ENCODE results near the gene NRXN3. TPM values are rescaled to one million over a fixed set of nuclear protein-coding genes. Genes with fewer than 3 reads are reported as not detected.

The NRXN3 gene
- total and polyA plus RNA-seq, 2 of the 4 experiments (the other 2 are of a cell fraction) = 4.8 to 25.1 TPM

DNA sequence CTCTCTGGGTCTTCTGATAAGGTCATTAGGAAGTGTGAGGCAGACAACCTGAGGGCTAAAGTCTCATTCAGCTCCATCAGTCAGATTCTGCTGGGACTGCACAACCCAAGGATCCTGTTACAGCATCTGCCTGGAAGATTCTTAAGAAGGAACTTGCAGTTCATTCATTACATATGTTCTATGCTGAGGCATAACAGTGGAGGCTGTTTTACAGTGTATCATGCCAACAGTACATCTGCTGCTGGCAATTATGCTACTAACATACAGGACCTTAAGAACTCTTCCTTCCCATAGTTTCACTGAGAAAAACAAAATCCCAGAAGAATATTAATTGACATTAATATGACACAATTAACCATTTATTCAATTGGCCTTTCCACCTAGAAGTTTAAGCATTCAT lies 1072.5 kb downstream of the NRXN3 start:
- H3K18ac ChIP-seq (ENCODE audit: low read depth, low read length) = no peak overlapping the region
- no peak overlapping the region for H3K14ac ChIP-seq (replicated peaks; ENCODE audit: low read depth, low read length)
- H2BK20ac ChIP-seq (ENCODE audit: low read depth, low read length) = no peak overlapping the region
- in situ Hi-C loops (cut with MboI; ENCODE audit: low sequenced_read_pairs) = no loop called here
- no peak overlapping the region for H4K5ac ChIP-seq (ENCODE audit: low read depth, low read length)
- no peaks in the 10 kb centered on the region for H3K79me1 ChIP-seq (ENCODE audit: low read depth in 1 of 2, low read length in 2 of 2)
- DNase-seq = peak; percentile 2
- no peak overlapping the region for H3K9ac ChIP-seq (ENCODE audit: low read depth, low read length)
- ChIA-PET CTCF (no interaction called here), POLR2A (ENCODE audit: unreplicated experiment) (no interaction called here)
- no TSS peak for BruUV-seq (replicated peaks)
- H3K23ac ChIP-seq (ENCODE audit: low read depth, low read length) = no peak overlapping the region
- H4K8ac ChIP-seq (ENCODE audit: low read depth in 2 of 2, low read length in 2 of 2) = no peak overlapping the region
- dilution Hi-C loops (cut with HindIII; ENCODE audit: low sequenced_read_pairs, unreplicated experiment) = no loop called here
- no peak overlapping the region for H2AFZ ChIP-seq (replicated peaks; ENCODE audit: low read length, poor library complexity)
- H3K36me3 ChIP-seq (ENCODE audit: control insufficient read depth, insufficient read depth, low read length) = no peaks in the 10 kb centered on the region
- peaks cover 1% of the 10 kb centered on the region; the same call in 1 of the 2 replicates for H3K27me3 ChIP-seq (ENCODE audit: control insufficient read depth, insufficient read depth, low read length)
- no peak overlapping the region for H3K4me2 ChIP-seq (ENCODE audit: low read depth, low read length)
- H2BK120ac ChIP-seq (ENCODE audit: low read depth, low read length) = no peak overlapping the region
- no peaks in the 10 kb centered on the region for H3K4me1 ChIP-seq (ENCODE audit: control insufficient read depth, insufficient read depth, low read length)
- H2AK9ac ChIP-seq (replicated peaks; ENCODE audit: low read depth, low read length, poor library complexity) = no peak overlapping the region
- no peak overlapping the region for H2BK5ac ChIP-seq (ENCODE audit: low read depth, low read length, poor library complexity, severe bottlenecking)
- no peaks in the 10 kb centered on the region for H3K9me3 ChIP-seq (ENCODE audit: control insufficient read depth, insufficient read depth, low read length)
- ATAC-seq (ENCODE audit: low read depth) = no peak
- TF ChIP-seq POLR2A (IDR thresholded peaks at IDR 0.05; ENCODE audit: low read depth, low read length) = no peak
- TF ChIP-seq MXI1 (IDR thresholded peaks at IDR 0.05; ENCODE audit: borderline replicate concordance, low read depth, low read length) = no peak
- TF ChIP-seq NFE2L2 (IDR thresholded peaks at IDR 0.05; ENCODE audit: low read depth, low read length) = no peak
- no peak for TF ChIP-seq RCOR1 (IDR thresholded peaks at IDR 0.05; ENCODE audit: insufficient replicate concordance, low read length)
- TF ChIP-seq, protein P1, sequence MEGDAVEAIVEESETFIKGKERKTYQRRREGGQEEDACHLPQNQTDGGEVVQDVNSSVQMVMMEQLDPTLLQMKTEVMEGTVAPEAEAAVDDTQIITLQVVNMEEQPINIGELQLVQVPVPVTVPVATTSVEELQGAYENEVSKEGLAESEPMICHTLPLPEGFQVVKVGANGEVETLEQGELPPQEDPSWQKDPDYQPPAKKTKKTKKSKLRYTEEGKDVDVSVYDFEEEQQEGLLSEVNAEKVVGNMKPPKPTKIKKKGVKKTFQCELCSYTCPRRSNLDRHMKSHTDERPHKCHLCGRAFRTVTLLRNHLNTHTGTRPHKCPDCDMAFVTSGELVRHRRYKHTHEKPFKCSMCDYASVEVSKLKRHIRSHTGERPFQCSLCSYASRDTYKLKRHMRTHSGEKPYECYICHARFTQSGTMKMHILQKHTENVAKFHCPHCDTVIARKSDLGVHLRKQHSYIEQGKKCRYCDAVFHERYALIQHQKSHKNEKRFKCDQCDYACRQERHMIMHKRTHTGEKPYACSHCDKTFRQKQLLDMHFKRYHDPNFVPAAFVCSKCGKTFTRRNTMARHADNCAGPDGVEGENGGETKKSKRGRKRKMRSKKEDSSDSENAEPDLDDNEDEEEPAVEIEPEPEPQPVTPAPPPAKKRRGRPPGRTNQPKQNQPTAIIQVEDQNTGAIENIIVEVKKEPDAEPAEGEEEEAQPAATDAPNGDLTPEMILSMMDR (conservative IDR thresholded peaks at IDR 0.05; ENCODE audit: low read depth, low read length) = no peak
- no peak for TF ChIP-seq FOS (IDR thresholded peaks at IDR 0.05; ENCODE audit: low read depth, low read length)
- no peak for TF ChIP-seq RAD21 (IDR thresholded peaks at IDR 0.05; ENCODE audit: low read length)
- TF ChIP-seq, protein P2, sequence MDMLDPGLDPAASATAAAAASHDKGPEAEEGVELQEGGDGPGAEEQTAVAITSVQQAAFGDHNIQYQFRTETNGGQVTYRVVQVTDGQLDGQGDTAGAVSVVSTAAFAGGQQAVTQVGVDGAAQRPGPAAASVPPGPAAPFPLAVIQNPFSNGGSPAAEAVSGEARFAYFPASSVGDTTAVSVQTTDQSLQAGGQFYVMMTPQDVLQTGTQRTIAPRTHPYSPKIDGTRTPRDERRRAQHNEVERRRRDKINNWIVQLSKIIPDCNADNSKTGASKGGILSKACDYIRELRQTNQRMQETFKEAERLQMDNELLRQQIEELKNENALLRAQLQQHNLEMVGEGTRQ (IDR thresholded peaks at IDR 0.05; ENCODE audit: low read depth, low read length) = no peak
- TF ChIP-seq BHLHE40 (IDR thresholded peaks at IDR 0.05; ENCODE audit: low read depth, low read length) = no peak
- no peak for TF ChIP-seq RFX5 (IDR thresholded peaks at IDR 0.05; ENCODE audit: low read depth, low read length)
- TF ChIP-seq, protein P3, sequence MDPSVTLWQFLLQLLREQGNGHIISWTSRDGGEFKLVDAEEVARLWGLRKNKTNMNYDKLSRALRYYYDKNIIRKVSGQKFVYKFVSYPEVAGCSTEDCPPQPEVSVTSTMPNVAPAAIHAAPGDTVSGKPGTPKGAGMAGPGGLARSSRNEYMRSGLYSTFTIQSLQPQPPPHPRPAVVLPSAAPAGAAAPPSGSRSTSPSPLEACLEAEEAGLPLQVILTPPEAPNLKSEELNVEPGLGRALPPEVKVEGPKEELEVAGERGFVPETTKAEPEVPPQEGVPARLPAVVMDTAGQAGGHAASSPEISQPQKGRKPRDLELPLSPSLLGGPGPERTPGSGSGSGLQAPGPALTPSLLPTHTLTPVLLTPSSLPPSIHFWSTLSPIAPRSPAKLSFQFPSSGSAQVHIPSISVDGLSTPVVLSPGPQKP (IDR thresholded peaks at IDR 0.05; ENCODE audit: borderline replicate concordance, low read depth, low read length) = no peak
- no peak for TF ChIP-seq MAZ (IDR thresholded peaks at IDR 0.05; ENCODE audit: borderline replicate concordance, low read depth, low read length)
- no peak for TF ChIP-seq MAFK (IDR thresholded peaks at IDR 0.05; ENCODE audit: low read depth, low read length)
- TF ChIP-seq CHD1 (IDR thresholded peaks at IDR 0.05; ENCODE audit: low read depth, low read length) = no peak
- no peak overlapping the region for H2BK15ac ChIP-seq (ENCODE audit: low read depth, low read length)
- H3K9me1 ChIP-seq (ENCODE audit: insufficient read depth, low read length) = no peaks in the 10 kb centered on the region
- H3K27ac ChIP-seq (ENCODE audit: insufficient read depth, low read length) = no peak overlapping the region
- no peak overlapping the region for H3K56ac ChIP-seq (ENCODE audit: extremely low read depth, insufficient read depth, low read length)
- no peak overlapping the region for H3K4ac ChIP-seq (ENCODE audit: low read depth, low read length)
- H3K4me3 ChIP-seq (ENCODE audit: insufficient read depth, low read depth, low read length) = no peak overlapping the region
- H4K91ac ChIP-seq (ENCODE audit: insufficient read depth, low read depth, low read length) = no peak overlapping the region
- no peak overlapping the region for H2AK5ac ChIP-seq (ENCODE audit: low read depth, low read length)
- intact Hi-C loops (cut with micrococcal nuclease) = no loop called here
- H4K20me1 ChIP-seq (ENCODE audit: insufficient read depth, low read length) = no peaks in the 10 kb centered on the region

Data from IMR-90 (cell line).